GM20431 (cell line): ENCODE measurements around the gene ISM1.
"Not testable (repeated sequence)": the region's sequence is repeated elsewhere in the genome, so short reads cannot be mapped to it uniquely, and the experiment has no call there.

Source experiments
- in situ Hi-C: fragments of 300-500 bp; cut with MseI, MboI; formaldehyde crosslinking; loops from one replicate; pipeline ENCODE4 v1.15.0; 2020; ENCODE audit warnings: low sequenced_read_pairs; ENCODE audit not compliant: unreplicated experiment

The ISM1 gene

GRCh38 chr20:13220194-13220903 lies 725 bp upstream of the ISM1 start:
- in situ Hi-C loops: no loop called here

- in situ Hi-C loops: no loop called here
Observed at GRCh38 chr20:13221313-13221672, 219 bp downstream of the ISM1 start.

GRCh38 chr20:13221673-13222318 lies 722 bp downstream of the ISM1 start:
- in situ Hi-C loops: no loop called here

- in situ Hi-C loops: no loop called here
Observed at GRCh38 chr20:13222319-13222716, 1.2 kb downstream of the ISM1 start.

- in situ Hi-C loops: no loop called here
Observed at GRCh38 chr20:13223736-13224520, 2.9 kb downstream of the ISM1 start.

- in situ Hi-C loops: no loop called here
Observed at GRCh38 chr20:13226367-13226766, 5.3 kb downstream of the ISM1 start.

- in situ Hi-C loops: no loop called here
Observed at GRCh38 chr20:13228771-13229170, 7.7 kb downstream of the ISM1 start.

- in situ Hi-C loops: no loop called here
Observed at GRCh38 chr20:13229538-13229937, 8.5 kb downstream of the ISM1 start.

- in situ Hi-C loops: no loop called here
Observed at GRCh38 chr20:13231031-13231752, 10.1 kb downstream of the ISM1 start.

- in situ Hi-C loops: no loop called here
Observed at GRCh38 chr20:13232999-13233398, 11.9 kb downstream of the ISM1 start.

GRCh38 chr20:13234961-13235360 lies 13.9 kb downstream of the ISM1 start:
- in situ Hi-C loops: no loop called here

- in situ Hi-C loops: not testable (repeated sequence)
Observed at GRCh38 chr20:13236360-13236759, 15.3 kb downstream of the ISM1 start.

GRCh38 chr20:13236990-13237720 lies 16.1 kb downstream of the ISM1 start:
- in situ Hi-C loops: no loop called here

GRCh38 chr20:13238001-13238653 lies 17.1 kb downstream of the ISM1 start:
- in situ Hi-C loops: no loop called here

- in situ Hi-C loops: no loop called here
Observed at GRCh38 chr20:13243826-13244376, 22.8 kb downstream of the ISM1 start.

- in situ Hi-C loops: no loop called here
Observed at GRCh38 chr20:13245250-13245723, 24.2 kb downstream of the ISM1 start.

GRCh38 chr20:13249118-13249797 lies 28.2 kb downstream of the ISM1 start:
- in situ Hi-C loops: no loop called here

GRCh38 chr20:13249798-13250170 lies 28.7 kb downstream of the ISM1 start:
- in situ Hi-C loops: no loop called here
